ENCODE data around the gene INO80E.

Gene INO80E

DNA sequence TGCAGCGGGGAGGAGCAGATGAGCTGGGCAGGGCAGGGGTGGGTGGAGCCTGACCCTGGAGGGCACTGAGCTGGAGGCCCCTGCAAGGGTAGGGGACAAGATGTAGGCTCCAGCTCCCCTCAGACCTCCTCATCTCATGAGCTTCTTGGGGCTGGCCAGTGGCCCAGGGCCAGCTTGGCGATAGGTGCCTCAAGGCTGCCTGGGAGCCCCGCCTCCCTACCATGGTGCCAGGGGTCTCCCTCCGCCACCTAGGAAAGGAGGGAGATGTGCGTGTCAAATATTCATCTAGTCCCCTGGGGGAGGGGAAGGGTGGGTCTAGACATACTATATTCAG lies 4.5 kb upstream of the INO80E start:
- no peak for DNase-seq

DNA sequence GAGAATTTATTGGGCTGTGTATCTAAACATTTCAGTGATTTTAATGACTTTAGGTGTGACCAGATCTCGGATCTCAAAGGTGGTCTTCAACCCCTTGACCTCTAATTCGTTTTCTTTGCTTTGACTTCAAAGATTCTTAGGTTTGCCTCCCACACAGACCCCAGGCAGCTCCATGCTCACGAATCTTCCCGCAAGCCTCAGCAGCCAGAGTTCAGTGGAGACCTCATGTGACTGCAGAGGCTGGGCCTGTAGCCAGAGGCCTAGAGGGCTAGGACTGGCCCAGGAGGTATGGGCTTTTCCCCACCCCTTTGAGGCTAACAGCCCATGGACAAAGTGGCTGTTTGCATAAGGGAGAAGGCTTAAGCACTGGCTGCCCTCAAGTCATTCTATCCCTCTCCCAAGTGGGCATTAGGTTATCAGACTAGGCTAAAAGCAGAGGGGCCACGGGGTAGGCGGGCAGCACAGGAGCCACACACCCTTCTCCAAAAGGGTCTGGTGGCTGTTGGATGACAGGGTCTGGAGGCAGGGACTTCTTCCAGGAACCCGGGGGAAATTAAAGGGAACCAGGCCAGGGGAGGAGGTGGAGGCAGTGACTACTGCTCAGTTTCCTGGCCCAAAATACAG lies 3.6 kb upstream of the INO80E start:
- peak in 1 of 51 donors; percentile 6 for DNase-seq

DNA sequence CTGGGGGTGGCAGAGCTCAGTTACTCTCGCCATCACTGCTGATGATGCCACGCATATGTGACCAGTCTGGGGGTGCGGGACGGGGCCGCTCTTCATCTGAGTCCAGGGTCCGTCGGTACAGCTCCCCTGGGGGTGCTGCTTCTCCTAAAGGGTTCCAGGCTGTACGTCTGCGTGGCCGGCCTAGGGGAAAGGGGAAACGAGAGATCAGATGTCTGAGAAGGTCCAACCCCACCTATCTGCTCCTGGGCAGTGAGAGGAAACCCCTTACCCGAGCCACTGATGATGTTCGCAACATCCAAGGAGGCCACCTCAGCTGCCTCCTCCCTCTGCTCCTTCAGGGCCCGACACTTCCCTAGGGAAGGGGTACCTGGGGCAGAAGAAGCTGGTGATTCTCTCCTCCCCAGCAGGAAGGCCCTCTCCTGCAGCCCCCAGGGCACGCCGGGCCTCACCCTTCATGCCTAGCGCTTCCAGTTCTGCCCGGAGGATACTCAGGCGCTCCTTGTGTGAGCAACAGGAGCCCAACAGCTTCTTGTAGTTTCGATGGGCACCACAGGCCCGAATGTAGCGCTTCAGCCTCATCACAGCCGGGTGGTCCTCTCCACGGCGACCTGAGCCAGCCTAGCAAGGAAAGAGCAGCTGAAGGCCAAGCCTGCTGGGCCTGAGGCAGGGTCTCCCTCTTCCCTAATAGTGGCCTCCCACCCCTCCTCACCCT lies 2.7 kb upstream of the INO80E start:
- DNase-seq, result no peak

DNA sequence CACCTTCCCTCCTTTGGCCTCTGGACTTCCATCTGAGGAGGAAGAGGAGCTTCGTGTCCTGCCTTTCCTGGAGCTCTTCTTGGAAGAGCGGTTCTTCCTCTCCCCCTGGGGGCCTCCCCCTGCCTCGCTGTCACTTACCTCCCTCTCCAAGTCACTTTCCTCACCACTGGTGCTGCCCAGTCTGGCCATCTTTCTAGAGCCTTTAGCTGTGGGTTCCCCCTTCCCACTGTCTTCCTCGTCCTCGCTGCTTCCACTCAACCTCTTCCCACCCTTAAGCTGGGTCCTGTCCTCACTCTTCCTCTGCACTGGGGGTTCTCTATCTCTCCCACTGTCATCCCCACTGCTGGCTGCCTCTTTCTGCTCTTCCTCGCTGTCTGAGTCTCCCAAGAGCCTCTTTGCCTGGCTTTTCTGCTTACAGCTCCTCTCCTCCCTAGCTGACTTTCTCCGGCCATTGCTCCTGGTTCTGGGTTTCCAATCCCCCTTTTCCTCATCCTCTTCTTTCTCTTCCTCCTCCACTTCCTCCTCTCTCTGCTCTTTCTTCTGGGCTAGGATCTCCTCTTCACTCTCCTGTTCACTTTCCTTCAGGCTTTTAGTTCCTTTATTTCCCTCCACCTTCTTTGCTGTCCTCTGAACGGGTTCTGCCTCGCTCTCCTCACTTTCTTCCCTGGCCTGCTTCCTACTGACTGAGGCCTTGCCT lies 2.0 kb upstream of the INO80E start:
- DNase-seq, result no peak

DNA sequence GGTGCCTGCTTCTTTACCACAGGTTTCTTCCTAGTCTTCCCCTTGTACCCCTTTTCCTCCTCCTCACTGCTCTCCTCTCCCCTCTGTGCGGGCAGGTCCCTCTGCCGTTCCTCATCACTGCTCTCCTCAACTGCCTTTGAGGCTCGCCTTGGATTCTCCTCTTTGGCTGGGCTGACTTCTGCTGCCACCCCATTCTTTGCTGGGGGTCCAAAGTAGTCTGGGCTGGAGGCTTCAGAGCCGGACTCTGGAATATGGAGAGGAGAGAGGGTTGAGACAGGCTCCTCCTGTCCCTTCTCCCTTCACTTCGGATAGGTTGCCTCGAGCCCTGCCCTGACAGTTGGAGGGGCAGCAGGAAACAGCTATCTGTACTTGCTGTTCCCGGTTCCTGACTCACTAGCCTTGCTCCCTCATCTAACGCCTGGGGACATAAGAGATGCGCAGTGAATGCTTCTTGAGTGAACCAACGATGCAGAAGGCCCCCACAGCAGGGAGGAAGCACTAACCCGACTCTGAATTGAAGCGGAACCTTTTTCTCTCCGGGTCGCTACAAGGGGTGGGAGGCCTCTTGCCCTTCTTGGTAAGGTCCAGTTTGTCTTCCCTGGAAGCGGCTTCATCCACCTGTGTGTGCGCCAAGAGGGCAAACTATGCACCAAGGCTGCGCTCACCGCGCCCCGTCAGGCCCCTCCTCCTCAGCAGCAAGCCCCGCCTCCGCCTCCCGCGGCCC lies 1.3 kb upstream of the INO80E start:
- DNase-seq, result peak in 13 of 51 donors; percentile 32 to 70 (median 53)

DNA sequence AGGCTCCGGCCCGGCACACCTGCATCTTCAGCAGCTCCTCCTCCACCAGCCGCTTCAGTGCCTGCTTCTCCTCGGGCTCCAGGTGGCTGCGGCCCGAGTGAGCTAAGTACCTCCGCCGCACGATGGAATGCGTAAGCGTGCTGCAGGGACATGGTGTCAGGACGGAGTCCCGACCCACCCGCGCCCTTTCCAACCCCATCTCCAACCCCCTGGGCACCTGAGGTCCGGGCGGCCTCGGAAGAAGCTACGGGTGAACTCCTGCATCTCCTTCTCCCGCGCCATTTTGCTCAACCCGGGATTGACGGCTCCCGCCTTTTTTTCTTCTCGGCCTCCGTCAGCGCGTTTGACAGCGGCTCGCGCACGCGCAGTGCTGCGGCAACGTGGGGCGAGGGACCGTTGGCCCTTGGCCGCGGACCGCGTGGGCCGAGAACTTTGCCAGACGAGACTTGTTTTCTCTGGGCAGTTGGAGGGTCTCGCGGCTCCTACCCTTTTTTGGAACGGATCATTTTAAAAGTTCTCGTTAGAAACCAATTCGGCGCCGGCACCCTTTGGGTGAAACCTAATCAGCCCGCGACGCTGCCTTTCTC lies 624 bp upstream of the INO80E start, which contains the start of gene HIRIP3:
TSS of gene HIRIP3 (minus strand) at position 294 of the 587 bp plus-strand sequence. CDS start at position 282, 12 bp downstream.
- DNase-seq, result peak; percentile 60 to 98 (median 78)

DNA sequence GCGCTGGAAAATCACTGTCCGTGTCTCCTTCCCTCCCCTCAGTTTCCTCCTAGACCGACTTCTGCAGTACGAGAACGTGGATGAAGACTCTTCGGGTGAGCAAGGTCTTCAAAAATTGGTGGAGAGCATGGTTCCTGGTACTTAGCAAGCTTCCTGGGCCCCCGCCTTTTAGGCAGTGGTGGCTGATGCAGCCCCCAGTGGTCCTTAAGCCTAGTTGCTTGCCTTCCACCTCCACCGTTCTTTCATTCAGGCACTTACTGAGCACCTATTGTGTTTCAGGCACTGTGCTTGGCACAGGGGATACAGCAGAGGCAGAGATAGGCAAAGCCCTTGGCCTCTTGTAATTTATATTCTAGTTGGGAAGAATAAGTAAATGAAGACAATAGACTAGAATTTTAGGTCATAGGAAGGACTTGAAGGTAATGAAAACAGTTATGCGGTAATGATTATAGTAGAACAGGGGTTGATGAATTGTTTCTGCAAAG lies 767 bp downstream of the INO80E start:
- DNase-seq, result no peak

DNA sequence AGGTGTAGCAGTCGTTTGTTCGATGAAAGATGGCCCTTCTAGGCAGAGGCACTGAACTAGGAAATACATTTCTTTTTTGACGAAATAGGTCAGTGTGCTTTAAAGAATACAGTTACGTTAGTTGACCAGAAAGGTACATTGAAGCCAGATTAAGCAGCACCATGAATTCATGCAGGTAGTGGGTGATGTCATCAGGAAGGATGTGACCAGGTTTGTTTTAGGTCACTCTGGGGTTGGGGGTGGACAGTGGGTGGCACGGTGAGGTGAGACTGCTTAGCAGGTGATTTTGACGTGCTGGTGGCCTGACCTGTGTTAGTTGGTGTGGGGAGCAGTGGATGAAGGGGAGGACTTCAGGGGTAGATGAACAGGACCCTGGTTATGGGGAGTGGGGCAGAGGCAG lies 3.6 kb downstream of the INO80E start:
- DNase-seq, result no peak

DNA sequence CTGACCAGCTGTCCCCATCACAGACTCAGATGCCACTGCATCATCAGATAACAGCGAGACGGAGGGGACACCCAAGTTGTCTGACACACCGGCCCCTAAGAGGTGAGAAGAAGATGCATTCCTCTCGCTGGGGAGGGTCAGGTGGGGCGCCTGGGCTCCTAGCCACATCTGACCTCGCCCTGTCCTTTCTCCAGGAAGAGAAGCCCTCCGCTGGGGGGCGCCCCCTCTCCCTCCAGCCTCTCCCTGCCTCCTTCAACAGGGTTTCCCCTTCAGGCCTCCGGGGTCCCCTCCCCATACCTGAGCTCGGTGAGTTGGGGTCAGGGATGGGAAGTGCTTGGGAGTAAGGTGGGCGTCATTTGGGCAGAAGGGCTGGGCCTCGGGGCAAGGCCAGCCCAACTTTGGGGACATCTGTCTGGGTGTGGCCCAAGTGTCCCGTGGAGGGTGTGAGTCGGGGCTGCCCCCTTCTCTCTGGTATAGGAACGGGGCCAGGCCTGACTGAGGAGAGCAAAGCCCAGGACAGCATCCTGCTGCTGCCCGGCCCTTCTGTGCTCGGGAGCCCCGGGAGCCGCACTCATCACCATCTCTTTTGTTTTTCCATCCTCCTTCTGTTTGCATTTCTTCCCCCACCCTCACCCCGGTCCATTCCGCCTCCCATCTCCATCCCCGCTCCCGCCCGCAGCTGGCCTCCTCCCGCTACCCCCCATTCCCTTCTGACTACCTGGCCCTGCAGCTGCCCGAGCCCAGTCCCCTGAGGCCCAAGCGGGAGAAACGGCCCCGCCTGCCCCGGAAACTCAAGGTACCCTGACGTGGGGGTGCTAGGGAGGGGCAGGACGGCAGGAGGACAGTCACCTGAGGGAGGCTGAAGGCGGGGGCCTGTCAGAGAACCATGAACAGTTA lies 4.9 kb downstream of the INO80E start:
- no peak for DNase-seq

DNA sequence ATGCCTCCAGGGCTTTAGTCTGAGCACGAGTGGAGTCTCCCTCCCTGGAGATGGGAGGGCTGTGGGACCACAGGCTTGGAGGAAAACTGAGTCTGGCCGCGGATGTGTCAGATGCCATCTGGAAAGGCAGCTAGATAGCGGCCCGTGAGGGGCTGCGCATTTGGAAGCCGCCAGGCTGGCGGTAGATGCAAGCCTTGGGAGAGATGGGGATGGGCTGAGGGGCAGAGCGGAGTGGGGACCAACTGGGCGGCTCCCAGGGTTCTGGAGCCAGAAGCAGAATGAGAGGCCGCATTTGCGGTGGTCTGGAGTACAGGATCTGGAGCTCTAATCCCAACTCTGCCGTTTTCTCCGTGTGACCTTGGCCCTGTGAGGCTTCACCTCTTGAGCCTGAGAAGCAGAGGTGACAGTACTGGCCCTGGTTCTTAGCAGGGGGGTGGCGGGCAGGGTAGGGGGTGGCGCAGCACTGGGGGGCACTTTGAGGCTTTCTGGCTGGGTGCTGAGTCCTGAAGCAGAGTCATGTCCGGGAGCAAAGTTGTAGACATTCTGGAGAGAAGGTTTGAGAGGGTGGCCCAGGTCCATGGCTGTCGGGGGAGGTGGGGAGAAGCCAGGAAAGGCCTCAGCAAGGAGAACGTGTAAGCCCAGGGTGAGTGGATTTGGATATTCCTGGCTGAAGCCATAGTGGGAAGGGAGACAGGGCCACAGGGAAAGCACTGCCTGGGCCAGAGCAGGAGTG lies 6.7 kb downstream of the INO80E start:
- no peak for DNase-seq

DNA sequence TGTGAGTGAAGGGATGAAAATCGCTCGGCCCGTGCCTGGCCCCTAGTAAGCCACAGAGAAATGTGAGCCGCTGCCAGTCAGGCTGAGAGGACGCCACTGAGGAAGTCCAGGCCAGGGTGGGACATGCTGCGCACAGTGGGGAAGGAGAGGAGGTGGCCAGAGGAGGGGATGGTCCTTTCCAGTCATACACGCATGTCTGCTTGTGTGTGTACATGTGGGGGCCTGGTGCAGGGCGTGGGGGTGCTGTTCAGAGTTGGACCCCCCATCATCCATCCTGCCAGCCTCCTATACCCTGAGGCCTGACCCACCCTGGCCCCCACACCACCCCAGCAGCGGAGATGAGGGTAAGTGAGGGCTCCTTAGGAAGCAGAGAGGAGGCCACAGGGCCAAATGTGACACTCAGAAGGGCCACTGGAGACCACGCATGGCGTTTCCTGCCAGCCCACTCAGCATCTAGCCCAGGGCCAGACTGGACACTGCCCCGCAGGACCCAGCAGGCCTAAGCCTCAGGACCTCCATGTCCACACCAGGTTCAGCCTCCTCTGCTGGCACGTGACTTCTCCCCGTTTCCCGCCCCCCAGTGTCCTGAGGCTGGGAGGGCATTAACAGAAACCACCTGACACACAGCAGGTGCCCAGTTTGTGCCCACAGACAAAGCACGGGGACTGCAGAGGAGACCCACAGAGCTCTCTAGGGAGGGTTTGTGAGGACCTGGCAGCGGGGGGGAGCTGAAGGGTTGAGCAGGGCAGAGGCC lies 7.8 kb downstream of the INO80E start:
- DNase-seq, result no peak

DNA sequence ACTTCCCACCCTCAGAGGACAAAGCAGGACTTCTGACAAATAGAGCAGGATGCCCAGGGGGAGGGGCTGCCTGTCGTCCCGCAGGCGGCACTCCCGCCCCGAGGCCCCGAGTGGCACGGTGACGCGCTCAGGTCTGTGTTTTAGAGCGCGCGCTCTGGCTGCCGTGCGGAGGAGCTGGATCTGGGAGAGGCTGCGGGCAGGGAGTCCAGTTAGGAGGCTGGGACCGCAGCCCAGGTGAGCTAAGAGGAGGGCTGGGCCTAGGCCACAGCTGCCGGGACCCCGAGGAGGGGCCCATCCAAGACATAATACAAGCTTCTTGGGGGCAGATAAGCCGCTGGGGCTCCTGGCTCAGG lies 8.4 kb downstream of the INO80E start:
- no peak for DNase-seq

DNA sequence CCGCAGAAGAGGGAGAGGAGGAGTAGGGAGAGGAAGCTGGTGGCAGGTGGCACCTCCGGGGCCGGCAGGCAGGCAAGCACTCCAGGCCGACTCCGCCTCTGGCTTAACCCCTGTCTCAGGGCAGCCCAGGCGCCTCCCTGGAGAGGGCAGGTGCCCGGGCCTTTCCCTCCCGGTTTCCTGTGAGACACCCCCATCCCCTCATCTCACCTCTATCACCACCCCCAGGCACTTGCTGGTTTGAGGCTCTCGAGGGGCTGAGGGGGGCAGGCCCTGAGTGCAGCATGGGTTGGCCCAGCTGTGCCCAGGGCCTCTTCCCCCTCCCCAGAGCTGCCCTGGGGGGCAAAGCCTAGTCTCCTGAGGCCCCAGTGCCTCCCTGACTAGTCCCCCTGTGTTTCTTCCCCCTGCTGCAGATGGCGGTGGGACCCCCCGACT lies 8.8 kb downstream of the INO80E start:
- no peak for DNase-seq

DNA sequence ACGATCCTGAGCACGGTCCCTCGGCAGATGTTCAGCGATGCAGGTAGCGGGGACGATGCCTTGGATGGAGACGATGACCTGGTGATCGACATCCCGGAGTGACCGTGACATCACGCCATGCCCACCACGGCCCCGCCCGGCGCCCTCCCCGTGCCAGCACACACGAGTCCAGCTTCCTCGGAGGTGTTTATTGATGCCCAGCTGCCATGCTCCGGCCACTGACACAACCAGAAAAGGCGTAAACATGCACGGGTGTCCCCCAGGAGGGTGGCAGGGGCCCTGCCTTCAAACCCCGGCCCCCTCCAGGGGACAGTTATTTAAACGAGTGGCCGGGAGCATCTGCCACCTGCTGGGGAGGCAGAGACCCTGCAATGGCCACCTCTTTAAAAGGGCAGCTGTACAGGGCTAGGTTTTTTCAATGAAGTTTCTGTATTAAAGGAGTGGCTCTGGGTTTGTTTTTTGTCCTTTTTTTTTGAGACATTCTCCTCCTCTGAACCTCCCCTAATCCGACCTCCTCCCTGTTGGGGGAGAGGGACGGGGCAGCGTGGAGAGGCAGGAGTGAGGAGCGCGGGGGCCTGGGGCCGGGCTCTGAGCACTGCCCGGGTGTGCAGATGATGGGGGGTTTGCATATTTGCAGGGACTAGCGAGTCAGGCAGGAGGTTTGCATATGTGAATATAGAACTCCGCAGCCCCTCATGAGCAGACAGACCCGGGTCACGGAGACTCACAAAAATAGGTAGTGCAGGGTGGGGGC lies 9.5 kb downstream of the INO80E start:
- peak in 8 of 51 donors; percentile 2 to 30 (median 14) for DNase-seq

DNA sequence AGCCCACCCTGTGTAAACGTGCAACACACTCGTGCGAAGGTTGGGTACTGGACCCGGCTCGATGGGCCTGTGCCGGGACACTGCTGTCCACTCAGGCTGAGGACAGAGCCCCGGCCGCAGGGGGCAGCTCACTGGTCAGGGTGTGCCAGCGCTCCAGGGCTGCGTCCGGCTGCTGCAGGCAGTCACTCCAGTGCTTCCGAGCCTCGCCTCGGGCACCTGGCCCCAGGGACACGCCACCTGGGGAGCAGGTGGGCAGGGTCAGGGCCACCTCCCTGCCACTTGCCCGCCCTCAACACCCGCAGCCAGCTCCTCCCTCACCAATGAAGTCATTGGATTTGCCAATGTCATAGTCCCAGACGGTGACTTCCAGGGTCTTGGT lies 10.0 kb downstream of the INO80E start:
- DNase-seq, result no peak

DNA sequence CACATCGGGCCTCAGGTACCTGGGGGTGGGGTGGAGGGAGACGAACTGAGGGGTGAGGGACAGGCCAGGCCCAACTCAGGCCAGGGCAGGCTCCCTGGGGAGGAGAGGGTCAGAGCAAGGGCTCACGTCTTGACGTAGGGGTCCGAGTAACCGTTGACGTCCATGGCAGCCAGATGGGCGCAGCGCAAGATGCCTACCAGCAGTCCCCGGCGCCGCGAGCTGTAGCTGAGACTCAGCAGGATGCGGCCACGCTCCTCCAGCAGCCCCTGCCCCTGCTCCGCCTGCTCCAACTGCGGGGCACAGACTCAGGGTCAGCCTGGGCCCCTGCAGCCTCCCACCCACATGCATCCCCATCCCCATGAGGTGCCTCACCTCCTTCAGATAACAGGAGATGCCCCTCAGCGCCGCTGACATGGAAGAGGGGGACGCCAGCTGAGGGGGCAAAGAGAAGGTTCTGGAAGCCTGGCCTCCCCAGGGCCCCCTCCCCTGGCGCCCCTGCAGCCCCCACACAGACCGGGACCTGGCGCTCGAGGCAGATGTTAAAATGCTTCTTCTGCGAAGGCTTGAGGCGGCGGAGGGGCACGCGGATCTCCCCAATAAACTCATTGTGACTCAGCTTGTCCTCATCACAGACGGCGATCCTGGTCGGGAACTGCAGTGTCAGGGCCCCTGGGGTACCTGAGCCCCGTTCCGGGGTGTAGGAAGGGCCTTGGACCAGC lies 10.8 kb downstream of the INO80E start:
- DNase-seq, result no peak

DNA sequence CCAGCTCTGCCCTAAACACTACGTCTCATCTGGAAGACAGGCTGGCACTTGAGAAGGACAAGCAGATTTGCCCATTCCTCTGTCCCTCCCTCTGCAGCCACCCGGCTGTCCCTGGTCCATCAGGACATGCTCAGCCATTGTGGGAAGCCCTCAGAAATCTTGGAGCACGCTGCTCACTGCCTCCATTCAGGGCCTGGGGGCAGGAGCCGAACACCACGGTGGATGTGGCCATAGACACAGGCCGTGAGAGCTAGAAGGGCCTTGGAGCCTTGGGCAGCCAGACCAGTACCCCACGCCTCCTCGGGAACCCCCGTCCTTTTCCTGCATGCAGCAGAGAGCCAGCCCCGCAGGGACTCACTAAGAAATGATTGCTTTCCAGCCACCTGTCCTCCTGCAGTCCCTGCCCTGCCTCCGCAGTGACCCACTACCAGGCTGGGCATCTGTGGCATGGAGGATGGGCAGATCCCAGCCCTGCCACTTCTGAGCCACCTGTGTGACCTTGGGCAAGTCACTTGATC lies 11.4 kb downstream of the INO80E start:
- DNase-seq, result no peak

All from hypothalamus (tissue), 51 donors.